ENCODE results near the gene KPNA3.

Gene KPNA3

GRCh38 chr13:49786401-49787008, 6.0 kb downstream of the KPNA3 start:
- TF ChIP-seq CTCF (conservative IDR thresholded peaks at IDR 0.05; ENCODE audit: low read length), result no peak
- TF ChIP-seq EZH2phosphoT487 (IDR thresholded peaks at IDR 0.05; ENCODE audit: borderline replicate concordance), result no peak
- Histone ChIP-seq H3K4me3 (ENCODE audit: low read length, poor library complexity, severe bottlenecking) (peak overlapping the region; percentile 39), H4K20me1 (ENCODE audit: insufficient read depth, low read length, poor library complexity, severe bottlenecking) (peaks cover 87% of the 10 kb centered on the region), H3K4me1 (ENCODE audit: insufficient read depth, low read length, poor library complexity, severe bottlenecking) (peaks cover 72% of the 10 kb centered on the region), H3K27me3 (ENCODE audit: insufficient read depth, low read length, poor library complexity, severe bottlenecking) (no peaks in the 10 kb centered on the region), H3K4me2 (ENCODE audit: low read depth, low read length, poor library complexity, severe bottlenecking) (peak overlapping the region; percentile 96), H3K9me2 (replicated peaks; ENCODE audit: low read depth, low read length) (no peaks in the 10 kb centered on the region), H3K9me3 (ENCODE audit: insufficient read depth, low read depth, low read length) (no peaks in the 10 kb centered on the region), H3K36me3 (ENCODE audit: insufficient read depth, low read length) (no peaks in the 10 kb centered on the region), H2AFZ (ENCODE audit: low read length) (no peak overlapping the region), H3K9ac (ENCODE audit: low read depth, low read length, poor library complexity, severe bottlenecking) (peak overlapping the region; percentile 18), H3F3A (ENCODE audit: low read depth) (no peaks in the 10 kb centered on the region), H3K79me2 (ENCODE audit: insufficient read depth, low read length) (peaks cover 100% of the 10 kb centered on the region)

GRCh38 chr13:49784886-49785570, 7.5 kb downstream of the KPNA3 start:
- Histone ChIP-seq H3F3A (ENCODE audit: low read depth) (no peaks in the 10 kb centered on the region), H3K4me3 (ENCODE audit: low read length, poor library complexity, severe bottlenecking) (peak overlapping the region; percentile 39), H3K4me2 (ENCODE audit: low read depth, low read length, poor library complexity, severe bottlenecking) (peak overlapping the region; percentile 96), H3K9me3 (ENCODE audit: insufficient read depth, low read depth, low read length) (no peaks in the 10 kb centered on the region), H2AFZ (ENCODE audit: low read length) (no peak overlapping the region), H3K79me2 (ENCODE audit: insufficient read depth, low read length) (peaks cover 98% of the 10 kb centered on the region), H3K36me3 (ENCODE audit: insufficient read depth, low read length) (no peaks in the 10 kb centered on the region), H3K9ac (ENCODE audit: low read depth, low read length, poor library complexity, severe bottlenecking) (no peak overlapping the region), H3K27me3 (ENCODE audit: insufficient read depth, low read length, poor library complexity, severe bottlenecking) (no peaks in the 10 kb centered on the region), H3K4me1 (ENCODE audit: insufficient read depth, low read length, poor library complexity, severe bottlenecking) (peaks cover 61% of the 10 kb centered on the region), H4K20me1 (ENCODE audit: insufficient read depth, low read length, poor library complexity, severe bottlenecking) (peaks cover 85% of the 10 kb centered on the region), H3K9me2 (replicated peaks; ENCODE audit: low read depth, low read length) (no peaks in the 10 kb centered on the region)
- TF ChIP-seq EZH2phosphoT487 (IDR thresholded peaks at IDR 0.05; ENCODE audit: borderline replicate concordance), result no peak
- TF ChIP-seq CTCF (conservative IDR thresholded peaks at IDR 0.05; ENCODE audit: low read length), result no peak

- Histone ChIP-seq H3K36me3 (ENCODE audit: insufficient read depth, low read length) (no peaks in the 10 kb centered on the region), H3K79me2 (ENCODE audit: insufficient read depth, low read length) (peaks cover 98% of the 10 kb centered on the region), H3K9me2 (replicated peaks; ENCODE audit: low read depth, low read length) (no peaks in the 10 kb centered on the region), H3K27me3 (ENCODE audit: insufficient read depth, low read length, poor library complexity, severe bottlenecking) (no peaks in the 10 kb centered on the region), H3K9me3 (ENCODE audit: insufficient read depth, low read depth, low read length) (no peaks in the 10 kb centered on the region), H3K4me2 (ENCODE audit: low read depth, low read length, poor library complexity, severe bottlenecking) (peak overlapping the region; percentile 35), H3K4me1 (ENCODE audit: insufficient read depth, low read length, poor library complexity, severe bottlenecking) (peaks cover 49% of the 10 kb centered on the region), H3K4me3 (ENCODE audit: low read length, poor library complexity, severe bottlenecking) (no peak overlapping the region), H3F3A (ENCODE audit: low read depth) (no peaks in the 10 kb centered on the region), H3K9ac (ENCODE audit: low read depth, low read length, poor library complexity, severe bottlenecking) (peak overlapping the region; percentile 23), H2AFZ (ENCODE audit: low read length) (no peak overlapping the region), H4K20me1 (ENCODE audit: insufficient read depth, low read length, poor library complexity, severe bottlenecking) (peaks cover 85% of the 10 kb centered on the region)
- TF ChIP-seq CTCF (conservative IDR thresholded peaks at IDR 0.05; ENCODE audit: low read length), result no peak
- no peak for TF ChIP-seq EZH2phosphoT487 (IDR thresholded peaks at IDR 0.05; ENCODE audit: borderline replicate concordance)
Observed at GRCh38 chr13:49783865-49784264, 8.6 kb downstream of the KPNA3 start.

All from Loucy (cell line).